BE2C (cell line): ENCODE results near the gene SLC29A1.

Source experiments
- DNase-seq: peaks from one replicate; pipeline ENCODE4 v3.0.0-alpha.2; 2020
- H3K27me3 ChIP-seq: fragments of 250-450 bp; sonication (Bioruptor Pico); 2 replicates; pipeline ENCODE4 v1.5.1; 2020; ENCODE audit warnings: mild to moderate bottlenecking
- H3K36me3 ChIP-seq: fragments of 250-450 bp; sonication (Bioruptor Pico); 2 replicates; pipeline ENCODE4 v1.5.1; 2020; ENCODE audit warnings: mild to moderate bottlenecking
- H3K4me1 ChIP-seq: fragments of 250-450 bp; sonication (Bioruptor Pico); 2 replicates; pipeline ENCODE4 v1.5.1; 2020
- H3K4me3 ChIP-seq: 2 replicates; pipeline ENCODE4 v1.5.1; 2011; ENCODE audit warnings: low read depth, low read length
- H3K9me3 ChIP-seq: fragments of 250-450 bp; sonication (Bioruptor Pico); 2 replicates; pipeline ENCODE4 v1.5.1; 2020
- CTCF ChIP-seq: IDR thresholded peaks from 2 replicates; pipeline ENCODE4 v1.5.1; 2012; ENCODE audit warnings: mild to moderate bottlenecking, low read depth, low read length

Gene SLC29A1

GRCh38 chr6:44258325-44258863, 35.0 kb downstream of the SLC29A1 start:
- H3K36me3 ChIP-seq, result peaks cover 36% of the 10 kb centered on the region
- H3K4me1 ChIP-seq, result no peaks in the 10 kb centered on the region; the same call in 1 of the 2 replicates
- no peak overlapping the region for H3K4me3 ChIP-seq
- H3K9me3 ChIP-seq, result no peaks in the 10 kb centered on the region
- DNase-seq, result no peak
- no peaks in the 10 kb centered on the region for H3K27me3 ChIP-seq
- TF ChIP-seq CTCF, result no peak

- peaks cover 31% of the 10 kb centered on the region for H3K36me3 ChIP-seq
- no peaks in the 10 kb centered on the region for H3K27me3 ChIP-seq
- no peaks in the 10 kb centered on the region; the same call in 1 of the 2 replicates for H3K4me1 ChIP-seq
- no peak for DNase-seq
- no peak for TF ChIP-seq CTCF
- H3K4me3 ChIP-seq, result no peak overlapping the region
- H3K9me3 ChIP-seq, result no peaks in the 10 kb centered on the region
These were observed 35.5 kb downstream of the SLC29A1 start for GRCh38 chr6:44258921-44259320.

- peaks cover 20% of the 10 kb centered on the region for H3K36me3 ChIP-seq
- no peak for TF ChIP-seq CTCF
- no peaks in the 10 kb centered on the region for H3K27me3 ChIP-seq
- no peaks in the 10 kb centered on the region for H3K9me3 ChIP-seq
- DNase-seq, result no peak
- no peak overlapping the region for H3K4me3 ChIP-seq
- H3K4me1 ChIP-seq, result no peaks in the 10 kb centered on the region
These were observed 36.6 kb downstream of the SLC29A1 start for GRCh38 chr6:44260011-44260410.

- Histone ChIP-seq H3K4me1 (no peaks in the 10 kb centered on the region), H3K36me3 (peaks cover 14% of the 10 kb centered on the region), H3K9me3 (no peaks in the 10 kb centered on the region), H3K4me3 (no peak overlapping the region), H3K27me3 (no peaks in the 10 kb centered on the region)
- no peak for TF ChIP-seq CTCF
- no peak for DNase-seq
These were observed 37.3 kb downstream of the SLC29A1 start for GRCh38 chr6:44260451-44261297.

- Histone ChIP-seq H3K27me3 (no peaks in the 10 kb centered on the region), H3K36me3 (peaks cover 6% of the 10 kb centered on the region), H3K4me1 (no peaks in the 10 kb centered on the region)
These were observed 38.2 kb downstream of the SLC29A1 start for GRCh38 chr6:44261581-44261980.

More at GRCh38 chr6:44261581-44261980, 38.2 kb downstream of the SLC29A1 start:
- no peaks in the 10 kb centered on the region for H3K9me3 ChIP-seq
- DNase-seq, result no peak
- H3K4me3 ChIP-seq, result no peak overlapping the region
- no peak for TF ChIP-seq CTCF
